ENCODE data around the gene LMNTD1. TPM values are rescaled to one million over a fixed set of nuclear protein-coding genes. Genes with fewer than 3 reads are reported as not detected.
A peak's percentile ranks its signal among the peaks of the same experiment; 100 is the strongest.

The LMNTD1 gene
- total and polyA plus RNA-seq, 4 donors: not detected

- DNase-seq (ENCODE audit: low spot score): no peak
- Histone ChIP-seq H3K9me3 (ENCODE audit: control insufficient read depth in 4 of 4, low read length in 3 of 4) (no peaks in the 10 kb centered on the region), H3K9ac (ENCODE audit: low read depth in 1 of 2, low read length in 2 of 2) (no peak overlapping the region), H3K4me3 (ENCODE audit: low read depth in 1 of 3, low read length in 3 of 3) (no peak overlapping the region), H3K4me1 (ENCODE audit: control insufficient read depth in 4 of 4, insufficient read depth in 4 of 4, low read length in 3 of 4) (peaks cover 0 to 12% (median 8%) of the 10 kb centered on the region in 4 donors), H3K27ac (ENCODE audit: low read depth in 1 of 2, low read length in 2 of 2) (peak overlapping the region; percentile 74 to 83), H3K27me3 (ENCODE audit: control insufficient read depth in 4 of 4, insufficient read depth in 4 of 4, low read length in 3 of 4) (no peaks in the 10 kb centered on the region), H3K36me3 (ENCODE audit: control insufficient read depth in 4 of 4, insufficient read depth in 3 of 4, low read depth in 1 of 4, low read length in 3 of 4) (no peaks in the 10 kb centered on the region)
- no peak for TF ChIP-seq YY1 (IDR thresholded peaks at IDR 0.05)
- TF ChIP-seq MAX (IDR thresholded peaks at IDR 0.05): peak; percentile 35
- TF ChIP-seq REST (IDR thresholded peaks at IDR 0.05): peak; percentile 85
- TF ChIP-seq CTCF (IDR thresholded peaks at IDR 0.05; ENCODE audit: low read depth, low read length, missing input control): no peak
- peak; percentile 99 for TF ChIP-seq HNF4A (conservative IDR thresholded peaks at IDR 0.05)
- TF ChIP-seq TAF1 (conservative IDR thresholded peaks at IDR 0.05): no peak
- TF ChIP-seq HNF4G (IDR thresholded peaks at IDR 0.05): peak; percentile 97
- TF ChIP-seq RAD21 (IDR thresholded peaks at IDR 0.05): peak; percentile 25 to 36
- no peak for TF ChIP-seq GABPA (IDR thresholded peaks at IDR 0.05 in 1 of 2, conservative IDR thresholded peaks at IDR 0.05 in 1 of 2)
- no peak for TF ChIP-seq ATF3 (IDR thresholded peaks at IDR 0.05)
- peak; percentile 59 to 69 for TF ChIP-seq RXRA (IDR thresholded peaks at IDR 0.05)
- no peak for TF ChIP-seq EGR1 (IDR thresholded peaks at IDR 0.05; ENCODE audit: low read depth in 2 of 2)
- TF ChIP-seq ZBTB33 (IDR thresholded peaks at IDR 0.05): peak; percentile 14
- TF ChIP-seq FOXA2 (IDR thresholded peaks at IDR 0.05): peak; percentile 38
- TF ChIP-seq NR2F2 (IDR thresholded peaks at IDR 0.05): peak; percentile 17
- peak; percentile 99 for TF ChIP-seq SP1 (IDR thresholded peaks at IDR 0.05)
- TF ChIP-seq FOXA1 (IDR thresholded peaks at IDR 0.05): no peak
- peak; percentile 36 to 68 for TF ChIP-seq JUND (IDR thresholded peaks at IDR 0.05)
- WGBS: 26% methylated on average over 5 of the region's 5 CpGs
Observed at GRCh38 chr12:25521625-25522256, 31.3 kb downstream of the LMNTD1 start.

Data from liver (tissue), 9 donors.